Transverse colon (tissue), 4 donors: ENCODE data around the gene CHST6. TPM values are rescaled to one million over a fixed set of nuclear protein-coding genes. Genes with fewer than 3 reads are reported as not detected.

Source experiments
- DNase-seq: peaks from one replicate; pipeline ENCODE4 v3.0.0-alpha.2; 2019
- H3K27ac ChIP-seq, 4 donors: fragments of 200-600 bp; sonication (generic); 2 replicates each; pipeline ENCODE4 v1.5.1; 2016 to 2018; ENCODE audit warnings: inconsistent platforms in 4 of 4
- H3K27me3 ChIP-seq: fragments of 200-600 bp; sonication (generic); 2 replicates; pipeline ENCODE4 v1.5.1; 2017; ENCODE audit warnings: inconsistent platforms
- H3K36me3 ChIP-seq, 4 donors: fragments of 200-600 bp; sonication (generic); 2 replicates each; pipeline ENCODE4 v1.5.1; 2017 to 2019; ENCODE audit warnings: inconsistent platforms in 4 of 4
- H3K4me1 ChIP-seq, 4 donors: fragments of 200-600 bp; sonication (generic); 2 replicates each; pipeline ENCODE4 v1.5.1; 2017 to 2020; ENCODE audit warnings: inconsistent platforms in 4 of 4
- H3K4me3 ChIP-seq, 4 donors: fragments of 200-600 bp; sonication (generic); 1 replicate in 1 of 4; 2 replicates in 3 of 4; pipeline versions ENCODE4 v1.5.1 to v1.6.1; 2017 to 2019; ENCODE audit warnings: inconsistent platforms in 4 of 4
- H3K9me3 ChIP-seq, 2 donors: fragments of 200-600 bp; sonication (generic); 2 replicates each; pipeline ENCODE4 v1.5.1; 2017 to 2019; ENCODE audit warnings: inconsistent platforms in 2 of 2
- CTCF ChIP-seq, 5 experiments: fragments of 200-600 bp in 3 of 5; fragments of 450-650 bp in 2 of 5; sonication (generic) in 3 of 5; IDR thresholded peaks; 1 replicate in 2 of 5; 2 replicates in 3 of 5; pipeline ENCODE4 v1.5.1; 2016 to 2017; ENCODE audit warnings: antibody characterized with exemption in 5 of 5, inconsistent platforms in 3 of 5, mild to moderate bottlenecking in 2 of 5, moderate library complexity in 1 of 5
- EP300 ChIP-seq: sonication (generic); formaldehyde crosslinking; IDR thresholded peaks from one replicate; pipeline ENCODE4 v1.6.1; 2017; ENCODE audit warnings: antibody characterized with exemption, low read depth
- POLR2A ChIP-seq: fragments of 450-650 bp; IDR thresholded peaks from one replicate; pipeline ENCODE4 v1.6.1; 2016; ENCODE audit warnings: antibody characterized with exemption, mild to moderate bottlenecking, moderate library complexity
- POLR2AphosphoS5 ChIP-seq, 3 donors: sonication (generic); formaldehyde crosslinking; IDR thresholded peaks; one replicate each; pipeline ENCODE4 v1.6.1; 2016; ENCODE audit warnings: antibody characterized with exemption in 3 of 3
- WGBS, 2 donors: methylation state at CpG; one replicate each; pipeline ENCODE4 v1.1.5; 2018; ENCODE audit warnings: low coverage in 1 of 2; 5-methylcytosine and 5-hydroxymethylcytosine counted together
- in situ Hi-C, 4 donors: fragments of 200-750 bp; cut with MboI; loops; one replicate each; pipeline versions ENCODE4 v1.15.0 to v1.15.1; 2017; ENCODE audit warnings: low sequenced_read_pairs in 3 of 4, low pct_ligation_motif_present in 1 of 4, low pct_unique_long_range_greater_than_20kb in 1 of 4
- intact Hi-C: fragments of 100-400 bp; cut with DNase I; formaldehyde crosslinking; loops from one replicate; pipeline ENCODE4 v1.15.1; 2023; ENCODE audit warnings: low total_unique reads
- total RNA-seq, 4 donors: library from RNA; depleted of rRNA; stranded (reverse); fragments of >200 nt; gene quantifications; one replicate each; pipeline ENCODE4 v1.1.0, GENCODE V29; 2016

Gene CHST6
- total RNA-seq, 4 donors from 2014 or later: 1.7 to 3.7 (median 2.9) TPM

DNA sequence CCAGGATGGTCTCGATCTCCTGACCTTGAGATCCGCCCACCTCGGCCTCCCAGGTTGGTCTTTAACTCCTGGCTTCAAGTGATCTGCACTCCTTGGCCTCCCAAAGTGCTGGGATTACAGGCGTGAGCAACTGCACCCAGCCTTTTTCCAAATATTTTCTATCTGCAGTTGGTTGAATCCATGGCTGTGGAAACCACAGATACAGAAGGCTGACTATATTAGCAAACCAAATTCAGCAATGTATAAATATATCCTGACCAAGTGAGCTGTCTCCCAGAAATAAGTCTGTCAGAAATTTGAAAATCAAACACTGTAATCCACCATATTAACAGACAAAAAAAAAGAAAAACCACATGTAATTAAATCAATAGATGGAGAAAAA lies 71.5 kb downstream of the CHST6 start:
- in situ Hi-C loops: no loop called here
- no peak overlapping the region for H3K27ac ChIP-seq

More for the DNA sequence above, 71.5 kb downstream of the CHST6 start:
- Histone ChIP-seq H3K9me3 (no peaks in the 10 kb centered on the region), H3K4me1 (peaks cover 6 to 13% (median 8%) of the 10 kb centered on the region in 4 donors), H3K27me3 (no peaks in the 10 kb centered on the region), H3K36me3 (no peaks in the 10 kb centered on the region), H3K4me3 (no peak overlapping the region)
- no peak for DNase-seq
- TF ChIP-seq CTCF (IDR thresholded peaks at IDR 0.05) (no peak), POLR2A (no peak), POLR2AphosphoS5 (IDR thresholded peaks at IDR 0.05) (no peak), EP300 (no peak)
- 77% methylated on average over 4 of the region's 4 CpGs; no CpG with 5 or more reads in 1 of the 2 donors for WGBS, 2 donors
- intact Hi-C loops: no loop called here

Other genes starting within 250 kb of the CHST6 start
- gene BCAR1, start 243.8 kb downstream of the CHST6 start, total RNA-seq: 100 to 1,000 TPM; 125 to 201 (median 154) TPM
- 100 to 1,000 TPM in 3 of 4 donors, 10 to 100 TPM in 1; 51.2 to 318 (median 145) TPM for gene CFDP1, start 61.9 kb downstream of the CHST6 start, total RNA-seq
- 10 to 100 TPM; 16.5 to 96.7 (median 49.2) TPM for gene TMEM170A, start 30.8 kb downstream of the CHST6 start, total RNA-seq
- 10 to 100 TPM; 17.6 to 52.0 (median 33.8) TPM for gene CHST5, start 40.7 kb upstream of the CHST6 start, total RNA-seq
- gene TMEM231, start 60.8 kb upstream of the CHST6 start, total RNA-seq: 10 to 100 TPM in 1 of 4 donors, 1 to 10 TPM in 3; 1.5 to 12.5 (median 5.3) TPM
- 100 to 1,000 TPM in 1 of 4 donors, 10 to 100 TPM in 3; 40.0 to 128 (median 81.3) TPM for gene GABARAPL2, start 70.9 kb upstream of the CHST6 start, total RNA-seq
- 10 to 100 TPM; 14.1 to 94.3 (median 49.1) TPM for gene ADAT1, start 127.8 kb upstream of the CHST6 start, total RNA-seq
- 10 to 100 TPM; 15.3 to 86.5 (median 76.4) TPM for gene KARS1, start 152.2 kb upstream of the CHST6 start, total RNA-seq
- 10 to 100 TPM; 20.9 to 50.0 (median 36.3) TPM for gene TERF2IP, start 152.3 kb upstream of the CHST6 start, total RNA-seq
- not detected for gene CPHXL2, start 181.6 kb upstream of the CHST6 start, total RNA-seq
- gene DUXB, start 206.0 kb upstream of the CHST6 start, total RNA-seq: not detected
- gene CPHXL, start 231.0 kb upstream of the CHST6 start, total RNA-seq: not detected